Measurements from ENCODE around the gene EPG5. TPM values are rescaled to one million over a fixed set of nuclear protein-coding genes. Genes with fewer than 3 reads are reported as not detected.

The EPG5 gene
- total and polyA plus RNA-seq, 3 donors from 2014 or later, result 19.0 to 66.4 (median 55.7) TPM

DNA sequence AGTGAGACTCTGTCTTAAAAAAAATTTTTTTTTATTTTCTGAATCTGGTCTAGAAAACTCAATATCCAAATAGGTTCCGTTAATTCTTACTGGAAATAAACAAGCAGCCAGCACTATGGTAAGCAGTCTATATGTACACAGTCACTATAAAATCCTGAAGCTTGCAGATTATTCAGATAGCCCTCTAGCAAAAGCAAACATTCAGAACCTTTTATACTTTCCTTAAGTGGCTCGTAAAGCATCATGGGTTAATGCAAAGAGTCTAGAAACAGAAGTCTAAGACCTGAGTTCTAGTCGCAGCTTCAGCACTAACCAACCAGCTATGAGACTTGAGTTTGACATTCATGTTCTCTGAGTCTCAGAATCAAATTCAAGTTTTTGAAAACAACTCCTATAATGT, 89.7 kb downstream of the EPG5 start:
- DNase-seq, result no peak
- no peaks in the 10 kb centered on the region for H3K4me1 ChIP-seq
- intact Hi-C loops (cut with DNase I; ENCODE audit: low total_unique reads), result no loop called here
- H3K27me3 ChIP-seq, result no peaks in the 10 kb centered on the region
- H3K9me3 ChIP-seq, result no peaks in the 10 kb centered on the region
- H3K4me3 ChIP-seq, result no peak overlapping the region
- 95 to 96% methylated on average over 3 of the region's 3 CpGs for WGBS, 2 donors
- H3K36me3 ChIP-seq (ENCODE audit: low read depth, missing control alignments), result no peaks in the 10 kb centered on the region
- TF ChIP-seq, protein P1, sequence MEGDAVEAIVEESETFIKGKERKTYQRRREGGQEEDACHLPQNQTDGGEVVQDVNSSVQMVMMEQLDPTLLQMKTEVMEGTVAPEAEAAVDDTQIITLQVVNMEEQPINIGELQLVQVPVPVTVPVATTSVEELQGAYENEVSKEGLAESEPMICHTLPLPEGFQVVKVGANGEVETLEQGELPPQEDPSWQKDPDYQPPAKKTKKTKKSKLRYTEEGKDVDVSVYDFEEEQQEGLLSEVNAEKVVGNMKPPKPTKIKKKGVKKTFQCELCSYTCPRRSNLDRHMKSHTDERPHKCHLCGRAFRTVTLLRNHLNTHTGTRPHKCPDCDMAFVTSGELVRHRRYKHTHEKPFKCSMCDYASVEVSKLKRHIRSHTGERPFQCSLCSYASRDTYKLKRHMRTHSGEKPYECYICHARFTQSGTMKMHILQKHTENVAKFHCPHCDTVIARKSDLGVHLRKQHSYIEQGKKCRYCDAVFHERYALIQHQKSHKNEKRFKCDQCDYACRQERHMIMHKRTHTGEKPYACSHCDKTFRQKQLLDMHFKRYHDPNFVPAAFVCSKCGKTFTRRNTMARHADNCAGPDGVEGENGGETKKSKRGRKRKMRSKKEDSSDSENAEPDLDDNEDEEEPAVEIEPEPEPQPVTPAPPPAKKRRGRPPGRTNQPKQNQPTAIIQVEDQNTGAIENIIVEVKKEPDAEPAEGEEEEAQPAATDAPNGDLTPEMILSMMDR (IDR thresholded peaks at IDR 0.05), result no peak
- no peak for TF ChIP-seq POLR2A (IDR thresholded peaks at IDR 0.05)
- no peak overlapping the region for H3K27ac ChIP-seq

- H3K4me3 ChIP-seq, result no peak overlapping the region
- no peak for DNase-seq
- no peaks in the 10 kb centered on the region for H3K36me3 ChIP-seq (ENCODE audit: low read depth, missing control alignments)
- H3K27me3 ChIP-seq, result no peaks in the 10 kb centered on the region
- 94 to 96% methylated on average over 3 of the region's 3 CpGs for WGBS, 2 donors
- no peaks in the 10 kb centered on the region for H3K4me1 ChIP-seq
- H3K27ac ChIP-seq, result no peak overlapping the region
- TF ChIP-seq POLR2A (IDR thresholded peaks at IDR 0.05), result no peak
- TF ChIP-seq, protein P1 (IDR thresholded peaks at IDR 0.05), result no peak
- H3K9me3 ChIP-seq, result no peaks in the 10 kb centered on the region
- intact Hi-C loops (cut with DNase I; ENCODE audit: low total_unique reads), result no loop called here
Observed at GRCh38 chr18:45876161-45876560, 91.0 kb downstream of the EPG5 start.

GRCh38 chr18:45874491-45875184, 92.5 kb downstream of the EPG5 start:
- no peak for DNase-seq
- no peak for TF ChIP-seq POLR2A (IDR thresholded peaks at IDR 0.05)
- TF ChIP-seq, protein P1 (IDR thresholded peaks at IDR 0.05), result no peak
- 82 to 90% methylated on average over 5 of the region's 5 CpGs for WGBS, 2 donors
- intact Hi-C loops (cut with DNase I; ENCODE audit: low total_unique reads), result no loop called here
- no peaks in the 10 kb centered on the region for H3K27me3 ChIP-seq
- no peaks in the 10 kb centered on the region for H3K4me1 ChIP-seq
- H3K27ac ChIP-seq, result no peak overlapping the region
- no peaks in the 10 kb centered on the region for H3K36me3 ChIP-seq (ENCODE audit: low read depth, missing control alignments)
- H3K9me3 ChIP-seq, result no peaks in the 10 kb centered on the region
- H3K4me3 ChIP-seq, result no peak overlapping the region

DNA sequence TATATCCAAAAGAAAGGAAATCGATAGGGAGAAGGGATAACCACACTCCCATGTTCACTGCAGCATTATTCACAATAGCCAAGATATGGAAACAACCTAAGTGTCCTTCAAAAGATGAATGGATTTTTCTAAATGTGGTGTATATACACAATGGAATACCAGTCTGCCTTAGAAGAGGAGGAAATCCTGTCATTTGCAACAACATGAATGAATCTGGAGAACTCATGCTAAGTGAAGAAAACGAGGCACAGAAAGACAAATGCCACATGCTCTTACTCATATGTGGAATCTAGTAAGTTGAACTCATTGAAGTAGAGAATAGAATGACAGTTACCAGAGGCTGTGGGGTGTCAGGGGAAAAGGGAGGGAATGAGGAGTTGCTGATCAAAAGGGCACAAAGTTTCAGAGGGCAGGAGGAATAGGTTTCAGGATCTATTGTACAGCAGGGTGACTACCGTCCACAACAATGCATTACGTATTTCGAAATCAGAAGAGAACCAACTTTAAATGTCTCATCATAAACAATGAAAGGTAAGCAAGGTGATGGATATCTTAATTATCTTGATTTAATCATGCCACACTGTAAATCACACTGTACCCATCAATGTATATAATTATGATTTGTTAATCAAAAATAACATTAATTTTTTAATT, 95.6 kb downstream of the EPG5 start:
- H3K4me3 ChIP-seq, result no peak overlapping the region
- no peak for DNase-seq
- no peaks in the 10 kb centered on the region for H3K4me1 ChIP-seq
- no peaks in the 10 kb centered on the region for H3K27me3 ChIP-seq
- intact Hi-C loops (cut with DNase I; ENCODE audit: low total_unique reads), result no loop called here
- no peaks in the 10 kb centered on the region for H3K36me3 ChIP-seq (ENCODE audit: low read depth, missing control alignments)
- H3K27ac ChIP-seq, result no peak overlapping the region
- TF ChIP-seq, protein P1 (IDR thresholded peaks at IDR 0.05), result no peak
- no peak for TF ChIP-seq POLR2A (IDR thresholded peaks at IDR 0.05)
- 89 to 91% methylated on average over 5 of the region's 5 CpGs for WGBS, 2 donors
- H3K9me3 ChIP-seq, result no peaks in the 10 kb centered on the region
